Mucosa of rectum (tissue), 2 donors: ENCODE data around the gene IRF8.

Source experiments
- H3K27ac ChIP-seq, 2 donors: one replicate each; pipeline ENCODE4 v1.7.0; 2013; ENCODE audit warnings: inconsistent platforms in 2 of 2, low read depth in 2 of 2, low read length in 2 of 2
- H3K27me3 ChIP-seq, 2 donors: one replicate each; pipeline ENCODE4 v1.7.0; 2013; ENCODE audit warnings: low read length in 2 of 2; ENCODE audit not compliant: control insufficient read depth in 2 of 2, insufficient read depth in 2 of 2
- H3K36me3 ChIP-seq, 2 donors: one replicate each; pipeline ENCODE4 v1.7.0; 2013; ENCODE audit warnings: low read length in 2 of 2; ENCODE audit not compliant: control insufficient read depth in 2 of 2, insufficient read depth in 2 of 2
- H3K4me1 ChIP-seq, 2 donors: one replicate each; pipeline ENCODE4 v1.7.0; 2013; ENCODE audit warnings: low read length in 2 of 2, mild to moderate bottlenecking in 1 of 2; ENCODE audit not compliant: control insufficient read depth in 2 of 2, insufficient read depth in 2 of 2
- H3K4me3 ChIP-seq, 2 donors: one replicate each; pipeline ENCODE4 v1.7.0; 2013; ENCODE audit warnings: low read length in 2 of 2
- H3K9ac ChIP-seq, 2 donors: one replicate each; pipeline ENCODE4 v1.7.0; 2013; ENCODE audit warnings: low read length in 2 of 2, low read depth in 1 of 2, mild to moderate bottlenecking in 1 of 2
- H3K9me3 ChIP-seq, 2 donors: one replicate each; pipeline ENCODE4 v1.7.0; 2013; ENCODE audit warnings: low read length in 2 of 2; ENCODE audit not compliant: control insufficient read depth in 2 of 2
- donor health status: healthy.
- donor health status: Normal muscosa, but diverticular disease.

Gene IRF8

DNA sequence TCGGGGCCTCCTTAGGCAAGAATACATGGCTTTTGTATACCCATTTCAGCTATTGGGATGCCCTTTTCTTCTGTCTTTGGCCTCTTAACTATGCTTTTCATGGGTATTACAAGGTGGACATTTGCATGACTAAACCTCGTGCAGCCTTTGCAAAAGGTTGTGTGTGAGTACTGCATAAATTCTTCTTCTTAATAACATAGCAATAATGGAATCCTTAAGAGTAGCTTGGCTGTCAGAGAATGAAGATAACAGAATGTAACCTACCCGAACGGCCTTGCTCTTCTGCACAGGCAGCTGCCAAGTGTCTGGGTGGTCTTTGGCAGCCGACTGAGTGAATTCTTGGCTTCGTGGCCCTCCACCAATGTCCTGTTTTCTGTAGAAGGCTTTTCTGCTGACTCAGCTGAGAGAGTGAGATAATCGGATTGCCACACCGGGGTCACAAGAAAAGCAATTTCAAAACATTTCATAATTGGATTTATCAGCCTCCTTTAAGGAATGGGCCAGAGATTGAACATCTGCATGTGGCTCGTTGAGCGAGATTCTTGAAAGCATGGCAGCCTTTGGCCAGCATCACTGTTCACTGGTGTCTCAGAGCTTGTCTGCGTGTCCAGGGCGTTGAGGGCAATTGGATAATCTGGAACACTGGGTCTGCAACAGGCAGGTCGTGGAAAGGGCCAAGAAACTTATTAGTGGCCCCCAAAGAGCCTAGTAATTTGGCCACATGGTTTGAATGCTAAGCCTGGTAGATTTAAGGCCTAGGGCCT lies 13.4 kb downstream of the IRF8 start:
- H3K27me3 ChIP-seq, result no peaks in the 10 kb centered on the region
- no peak overlapping the region for H3K9ac ChIP-seq
- no peaks in the 10 kb centered on the region for H3K9me3 ChIP-seq
- peaks cover 30 to 56% of the 10 kb centered on the region in 2 donors for H3K36me3 ChIP-seq
- H3K4me1 ChIP-seq, result peaks cover 23 to 26% of the 10 kb centered on the region in 2 donors
- H3K4me3 ChIP-seq, result no peak overlapping the region
- peak overlapping the region in 1 of 2 donors; percentile 45 for H3K27ac ChIP-seq

DNA sequence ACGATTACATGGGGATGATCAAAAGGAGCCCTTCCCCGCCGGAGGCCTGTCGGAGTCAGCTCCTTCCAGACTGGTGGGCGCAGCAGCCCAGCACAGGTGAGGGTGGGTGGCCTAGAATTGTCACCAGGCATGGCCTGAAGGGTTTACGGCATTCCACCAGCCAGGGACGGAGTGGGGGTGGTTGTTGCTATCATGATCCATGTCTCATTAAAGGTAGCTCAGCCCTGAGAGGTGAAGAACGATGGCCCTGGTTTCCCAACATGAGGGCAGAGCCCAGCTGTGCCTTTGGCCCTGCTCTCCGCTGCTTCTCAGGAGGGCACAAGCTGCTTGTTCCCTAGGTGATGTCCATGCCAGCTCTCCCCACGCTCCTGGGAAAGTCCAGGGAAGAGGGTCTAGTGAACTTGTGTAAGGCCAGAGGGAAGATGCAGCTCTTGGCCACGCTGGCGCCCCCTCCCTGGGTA lies 14.2 kb downstream of the IRF8 start:
- no peaks in the 10 kb centered on the region for H3K27me3 ChIP-seq
- H3K9ac ChIP-seq, result no peak overlapping the region
- H3K9me3 ChIP-seq, result no peaks in the 10 kb centered on the region
- no peak overlapping the region for H3K4me3 ChIP-seq
- H3K27ac ChIP-seq, result peak overlapping the region in 1 of 2 donors; percentile 45
- H3K36me3 ChIP-seq, result peaks cover 30 to 57% of the 10 kb centered on the region in 2 donors
- H3K4me1 ChIP-seq, result peaks cover 23 to 26% of the 10 kb centered on the region in 2 donors

GRCh38 chr16:85913688-85914422 lies 14.9 kb downstream of the IRF8 start:
- Histone ChIP-seq H3K36me3 (peaks cover 36 to 64% of the 10 kb centered on the region in 2 donors), H3K27me3 (no peaks in the 10 kb centered on the region), H3K4me3 (no peak overlapping the region), H3K4me1 (peaks cover 23 to 26% of the 10 kb centered on the region in 2 donors), H3K9me3 (no peaks in the 10 kb centered on the region), H3K9ac (no peak overlapping the region), H3K27ac (no peak overlapping the region)

DNA sequence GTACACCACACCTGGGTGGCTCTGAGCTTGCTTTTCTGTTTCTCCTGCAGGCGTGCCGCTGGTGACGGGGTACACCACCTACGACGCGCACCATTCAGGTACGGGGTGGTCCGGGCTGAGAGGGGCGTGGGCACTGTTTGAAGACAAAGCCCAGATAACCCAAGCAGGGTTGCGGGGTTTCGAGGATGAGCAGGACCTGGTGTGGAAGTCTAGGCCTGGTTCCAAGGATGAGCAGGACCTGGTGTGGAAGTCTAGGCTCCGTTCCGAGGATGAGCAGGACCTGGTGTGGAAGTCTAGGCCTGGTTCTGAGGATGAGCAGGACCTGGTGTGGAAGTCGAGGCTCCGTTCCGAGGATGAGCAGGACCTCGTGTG lies 15.4 kb downstream of the IRF8 start:
- Histone ChIP-seq H3K36me3 (peaks cover 35 to 63% of the 10 kb centered on the region in 2 donors), H3K27me3 (no peaks in the 10 kb centered on the region), H3K4me1 (peaks cover 23 to 24% of the 10 kb centered on the region in 2 donors), H3K9me3 (no peaks in the 10 kb centered on the region), H3K4me3 (no peak overlapping the region), H3K27ac (no peak overlapping the region), H3K9ac (no peak overlapping the region)

GRCh38 chr16:85915125-85915845 lies 16.3 kb downstream of the IRF8 start:
- Histone ChIP-seq H3K9ac (no peak overlapping the region), H3K27me3 (no peaks in the 10 kb centered on the region), H3K4me3 (no peak overlapping the region), H3K9me3 (no peaks in the 10 kb centered on the region), H3K4me1 (peaks cover 20 to 23% of the 10 kb centered on the region in 2 donors), H3K36me3 (peaks cover 28 to 57% of the 10 kb centered on the region in 2 donors), H3K27ac (peak overlapping the region; percentile 86 to 92)

DNA sequence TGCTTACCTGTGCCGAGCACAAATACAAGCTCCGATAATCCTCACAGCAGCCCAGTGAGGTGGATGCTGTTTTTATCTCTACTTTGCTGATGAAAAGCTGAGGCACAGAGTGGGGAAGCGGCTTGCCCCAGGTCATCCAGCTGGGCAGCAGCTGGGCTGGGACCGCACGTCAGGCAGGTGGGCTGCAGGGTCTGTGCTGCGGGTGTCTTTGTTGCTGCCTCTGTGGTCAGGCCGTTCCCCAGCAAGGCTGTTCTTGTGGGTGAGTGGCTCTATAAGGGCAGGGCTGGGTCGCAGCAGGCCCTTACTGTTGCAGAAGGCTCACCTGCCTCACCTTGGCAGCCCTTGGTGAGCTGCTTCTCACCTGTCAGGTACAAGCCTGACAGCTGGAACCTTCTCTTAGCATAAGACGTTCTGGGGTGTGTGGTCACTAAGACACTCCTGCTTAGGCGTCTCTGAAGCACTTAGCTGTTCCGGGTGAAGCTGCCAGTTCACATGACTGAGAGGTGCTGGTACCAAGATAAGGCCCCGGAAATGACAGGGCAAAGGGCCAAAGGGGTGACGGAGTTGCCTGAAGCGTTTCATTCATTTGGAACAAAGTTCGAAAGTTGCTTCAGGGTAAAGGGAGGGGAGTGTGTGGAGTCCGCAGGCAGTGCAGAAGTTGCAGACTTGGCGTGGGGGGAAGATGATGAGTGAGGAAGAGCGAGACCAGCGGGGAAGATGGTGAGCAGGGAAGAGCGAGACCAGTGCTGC lies 17.4 kb downstream of the IRF8 start:
- Histone ChIP-seq H3K4me3 (peak overlapping the region in 1 of 2 donors; percentile 34), H3K27ac (peak overlapping the region; percentile 86 to 92), H3K9me3 (no peaks in the 10 kb centered on the region), H3K9ac (peak overlapping the region in 1 of 2 donors; percentile 71), H3K4me1 (peaks cover 20 to 23% of the 10 kb centered on the region in 2 donors), H3K27me3 (no peaks in the 10 kb centered on the region), H3K36me3 (peaks cover 28 to 57% of the 10 kb centered on the region in 2 donors)

- Histone ChIP-seq H3K9me3 (no peaks in the 10 kb centered on the region), H3K36me3 (peaks cover 27 to 54% of the 10 kb centered on the region in 2 donors), H3K27me3 (no peaks in the 10 kb centered on the region), H3K4me3 (peak overlapping the region in 1 of 2 donors; percentile 34), H3K27ac (peak overlapping the region; percentile 86 to 92), H3K4me1 (peaks cover 17 to 18% of the 10 kb centered on the region in 2 donors), H3K9ac (no peak overlapping the region)
Observed at GRCh38 chr16:85917012-85917411, 18.1 kb downstream of the IRF8 start.

DNA sequence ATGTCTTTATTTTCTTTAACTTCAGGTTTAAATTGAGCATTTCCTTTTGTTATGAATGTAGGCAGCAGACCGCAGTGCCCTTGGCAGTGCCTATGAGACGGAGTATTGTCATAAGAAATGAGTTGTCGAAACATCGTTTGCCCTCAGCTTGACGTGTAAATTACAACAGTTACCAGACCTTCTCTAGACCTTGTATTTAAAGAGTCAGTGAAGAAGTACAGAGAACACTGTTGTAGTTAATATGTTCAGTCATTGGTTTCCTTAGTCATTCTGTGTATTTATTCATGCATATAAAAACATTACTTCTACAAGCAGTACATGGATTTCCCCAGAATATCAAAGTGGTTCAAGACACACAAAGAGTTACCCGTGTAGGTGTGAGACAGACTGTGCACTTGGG lies 19.0 kb downstream of the IRF8 start:
- Histone ChIP-seq H3K27me3 (no peaks in the 10 kb centered on the region), H3K9me3 (no peaks in the 10 kb centered on the region), H3K4me1 (peaks cover 16 to 18% of the 10 kb centered on the region in 2 donors), H3K36me3 (peaks cover 21 to 51% of the 10 kb centered on the region in 2 donors), H3K9ac (no peak overlapping the region), H3K27ac (no peak overlapping the region), H3K4me3 (no peak overlapping the region)

GRCh38 chr16:85918436-85918835 lies 19.5 kb downstream of the IRF8 start:
- Histone ChIP-seq H3K27ac (no peak overlapping the region), H3K27me3 (no peaks in the 10 kb centered on the region), H3K4me3 (no peak overlapping the region), H3K36me3 (peaks cover 17 to 46% of the 10 kb centered on the region in 2 donors), H3K9ac (no peak overlapping the region), H3K9me3 (no peaks in the 10 kb centered on the region), H3K4me1 (peaks cover 16 to 18% of the 10 kb centered on the region in 2 donors)
